HG03064 (cell line): ENCODE data around the gene NELFCD.
"Not testable (repeated sequence)": the region's sequence is repeated elsewhere in the genome, so short reads cannot be mapped to it uniquely, and the experiment has no call there.

Experiments used
- ATAC-seq: cut with Tn5 transposase; IDR thresholded peaks from one replicate; pipeline ENCODE4 v1.9.1; 2021; ENCODE audit warnings: low read depth; ENCODE audit not compliant: unreplicated experiment

The NELFCD gene

GRCh38 chr20:59007665-59008511 is 26.8 kb downstream of the NELFCD start:
- peak; percentile 28 for ATAC-seq

GRCh38 chr20:59008715-59009336 is 27.8 kb downstream of the NELFCD start:
- ATAC-seq: no peak

- no peak for ATAC-seq
These were observed 29.4 kb downstream of the NELFCD start for GRCh38 chr20:59010321-59010994.

- ATAC-seq: no peak
These were observed 30.2 kb downstream of the NELFCD start for GRCh38 chr20:59010995-59011873.

- not testable (repeated sequence) for ATAC-seq
These were observed 30.8 kb downstream of the NELFCD start for GRCh38 chr20:59011874-59012157.

GRCh38 chr20:59013031-59013951 is 32.2 kb downstream of the NELFCD start:
- no peak for ATAC-seq

- no peak for ATAC-seq
These were observed 33.0 kb downstream of the NELFCD start for GRCh38 chr20:59013959-59014608.

GRCh38 chr20:59014680-59015389 is 33.8 kb downstream of the NELFCD start:
- no peak for ATAC-seq

- ATAC-seq: no peak
These were observed 34.4 kb downstream of the NELFCD start for GRCh38 chr20:59015411-59015810.

- no peak for ATAC-seq
These were observed 35.0 kb downstream of the NELFCD start for GRCh38 chr20:59015812-59016711.

- ATAC-seq: no peak
These were observed 35.9 kb downstream of the NELFCD start for GRCh38 chr20:59016795-59017492.

- ATAC-seq: no peak
These were observed 36.6 kb downstream of the NELFCD start for GRCh38 chr20:59017493-59018231.

- ATAC-seq: no peak
These were observed 37.8 kb downstream of the NELFCD start for GRCh38 chr20:59018817-59019216.

GRCh38 chr20:59019217-59019616 is 38.2 kb downstream of the NELFCD start, which contains the start of gene TUBB1:
TSS of gene TUBB1 (plus strand) at chr20:59019429. CDS start at chr20:59019523, 94 bp downstream.
- no peak for ATAC-seq

- no peak for ATAC-seq
These were observed 40.0 kb downstream of the NELFCD start for GRCh38 chr20:59020938-59021551.

- no peak for ATAC-seq
These were observed 41.7 kb downstream of the NELFCD start for GRCh38 chr20:59022754-59023153.
